NCI-H748 treated with DMSO at 0.1 percent for 48 hours (cell line): ENCODE measurements around the gene FUT3.
"Not testable (repeated sequence)": the region's sequence is repeated elsewhere in the genome, so short reads cannot be mapped to it uniquely, and the experiment has no call there.

Source experiments
- DNase-seq: peaks from one replicate; lab custom pipeline; 2025; lab: John Stamatoyannopoulos, UW

The FUT3 gene

GRCh38 chr19:5851302-5851701 is at the start of gene FUT3:
FUT3 (minus strand) TSS chr19:5851449.
- no peak for DNase-seq

GRCh38 chr19:5900976-5901375 is 49.7 kb upstream of the FUT3 start:
- DNase-seq = no peak

GRCh38 chr19:5899728-5900526 is 48.7 kb upstream of the FUT3 start:
- no peak for DNase-seq

DNA sequence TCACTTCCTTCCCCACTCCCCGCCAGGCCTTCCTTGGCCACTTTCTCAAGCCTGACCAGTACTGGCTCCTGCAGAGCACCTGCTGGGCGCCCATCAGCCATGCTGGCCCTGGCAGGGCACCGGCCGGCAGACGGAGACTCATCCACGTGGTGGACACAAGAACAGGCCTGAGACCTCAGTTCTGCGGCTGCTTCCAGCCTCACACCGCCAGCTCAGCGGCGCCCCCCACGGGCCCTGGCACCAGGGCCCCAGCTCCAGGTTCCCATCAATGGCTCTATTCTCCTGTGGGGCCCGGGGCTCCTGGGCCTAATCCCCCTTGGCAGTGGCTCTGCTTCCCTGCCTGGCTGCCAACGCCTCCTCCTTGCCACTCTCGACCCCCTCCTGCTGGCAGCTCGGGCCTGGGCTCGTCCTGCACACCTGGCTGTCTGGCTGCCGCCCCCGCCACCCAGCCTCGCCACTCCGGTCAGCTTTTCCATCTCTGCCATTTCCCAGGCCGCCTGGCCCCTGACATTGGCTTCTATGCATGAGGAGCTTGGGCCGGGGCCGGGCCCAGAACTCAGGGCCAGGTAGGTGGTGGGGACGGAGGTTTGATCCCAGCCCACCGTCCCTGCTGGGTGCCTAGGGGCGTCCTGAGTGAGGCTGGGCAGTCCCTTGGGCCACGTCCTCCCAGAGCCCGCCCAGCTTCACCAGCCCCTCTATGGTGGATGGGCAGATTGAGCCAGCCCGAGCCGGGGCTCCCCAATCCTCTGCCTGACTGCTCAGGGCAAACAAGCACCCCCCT is 46.1 kb upstream of the FUT3 start:
- no peak for DNase-seq

DNA sequence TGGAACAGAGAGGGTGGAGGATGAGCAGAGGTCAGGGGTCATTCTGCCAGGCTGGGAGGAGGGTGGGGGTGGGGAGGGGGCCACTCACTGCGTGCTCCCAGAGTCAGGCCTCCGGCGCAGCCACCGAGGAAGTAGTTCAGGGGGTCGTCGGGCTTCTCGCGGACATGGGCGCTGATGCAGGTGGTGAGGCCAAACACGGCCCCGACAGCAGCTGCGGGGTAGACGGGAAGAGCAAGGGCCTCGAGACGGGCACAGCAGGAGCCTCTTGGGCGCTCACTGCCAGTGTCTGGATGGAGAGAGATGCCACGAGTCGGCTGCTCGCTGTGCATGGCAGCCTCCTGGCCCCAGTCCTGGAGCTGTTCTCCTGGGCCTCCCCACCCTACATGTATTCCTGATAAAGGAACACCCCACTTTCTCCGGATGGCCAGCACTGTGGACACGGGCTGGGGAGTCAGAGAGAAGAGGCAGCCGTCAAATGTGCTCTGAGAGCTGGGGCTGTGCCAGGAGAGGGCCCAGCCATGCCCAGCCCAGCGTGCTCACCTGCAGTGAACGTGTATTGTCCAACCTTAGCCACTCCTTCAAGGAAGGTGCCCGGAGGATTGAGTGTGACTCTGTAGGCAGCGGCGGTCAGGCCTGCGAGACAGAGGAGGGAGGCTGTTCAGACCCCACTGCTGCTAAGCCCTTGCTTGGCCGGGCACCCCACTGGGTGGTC is 45.3 kb upstream of the FUT3 start:
- no peak for DNase-seq

- no peak for DNase-seq
Measured at GRCh38 chr19:5895890-5896289, 44.6 kb upstream of the FUT3 start.

GRCh38 chr19:5895409-5895808 is 44.2 kb upstream of the FUT3 start:
- no peak for DNase-seq

- no peak for DNase-seq
Measured at GRCh38 chr19:5894704-5895349, 43.6 kb upstream of the FUT3 start.

- no peak for DNase-seq
Measured at GRCh38 chr19:5893907-5894703, 42.9 kb upstream of the FUT3 start.

DNA sequence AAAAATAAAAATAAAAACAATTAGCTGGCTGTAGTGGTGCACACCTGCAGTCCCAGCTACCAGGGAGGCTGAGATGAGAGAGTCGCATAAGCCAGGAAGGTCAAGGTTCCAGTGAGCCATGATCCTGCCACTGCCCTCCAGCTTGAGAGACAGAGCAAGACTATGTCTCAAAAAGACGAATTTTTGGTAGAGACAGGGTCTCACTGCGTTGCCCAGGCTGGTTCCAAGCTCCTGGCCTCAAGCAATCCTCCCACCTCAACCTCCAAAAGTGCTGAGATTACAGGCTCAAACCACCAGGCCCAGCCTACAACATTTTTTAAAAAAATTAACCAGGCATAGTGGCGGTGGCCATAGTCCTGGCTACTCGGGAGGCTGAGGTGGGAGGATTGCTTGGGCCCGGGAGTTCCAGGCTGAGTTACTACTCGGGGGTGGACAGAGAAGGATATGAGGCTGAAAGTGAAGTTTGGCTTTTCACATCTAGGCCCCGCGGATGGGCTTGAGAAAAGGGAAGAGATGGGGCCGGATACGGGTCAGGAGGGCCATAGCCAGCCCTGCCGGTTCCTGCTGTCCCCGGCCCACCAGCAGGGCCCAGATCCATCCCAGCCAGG is 42.2 kb upstream of the FUT3 start:
- DNase-seq = no peak

DNA sequence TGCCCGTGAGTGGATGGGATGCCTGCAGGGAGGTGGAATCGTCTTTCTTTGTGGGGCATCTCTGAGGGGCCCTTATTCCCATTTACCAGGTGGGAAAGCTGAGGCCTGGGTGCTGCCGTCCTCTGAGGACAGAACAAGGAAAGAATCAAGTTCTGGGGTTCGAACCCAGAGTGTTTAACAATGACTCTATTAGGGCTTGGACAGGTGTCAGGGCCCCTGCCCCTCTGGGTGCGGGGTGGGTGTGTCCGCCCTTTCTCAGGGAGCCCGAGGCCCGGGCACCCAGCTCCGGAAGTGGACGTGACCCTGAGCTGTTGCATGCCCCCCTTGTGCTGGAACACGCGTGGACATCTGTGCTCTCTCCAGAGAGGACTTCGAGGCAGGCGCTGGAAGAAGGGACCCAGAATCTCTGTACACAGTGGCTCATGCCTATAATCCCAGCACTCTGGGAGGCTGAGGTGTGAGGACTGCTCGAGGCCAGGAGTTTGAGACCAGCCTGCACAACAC is 41.6 kb upstream of the FUT3 start:
- no peak for DNase-seq

- DNase-seq = peak; percentile 2
Measured at GRCh38 chr19:5891938-5892771, 40.9 kb upstream of the FUT3 start.

DNA sequence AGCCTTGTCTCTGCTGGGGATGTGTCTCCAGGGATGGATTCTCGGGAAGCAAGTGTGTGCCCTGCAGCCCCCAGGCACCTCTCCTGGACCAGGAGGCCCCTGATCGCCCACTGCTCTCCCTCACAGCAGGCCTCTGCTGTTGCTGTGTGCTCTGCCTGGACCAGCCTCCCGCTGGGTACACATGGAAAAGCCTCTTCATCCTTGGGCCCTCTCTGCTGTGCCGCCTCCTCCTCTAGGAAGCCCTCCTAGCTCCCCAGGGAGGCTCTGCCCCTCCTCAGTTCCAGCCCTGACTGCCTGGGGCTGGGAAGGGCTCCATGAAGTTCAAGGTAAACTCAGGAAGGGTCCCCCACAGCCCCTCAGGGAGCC is 40.3 kb upstream of the FUT3 start:
- DNase-seq = no peak

DNA sequence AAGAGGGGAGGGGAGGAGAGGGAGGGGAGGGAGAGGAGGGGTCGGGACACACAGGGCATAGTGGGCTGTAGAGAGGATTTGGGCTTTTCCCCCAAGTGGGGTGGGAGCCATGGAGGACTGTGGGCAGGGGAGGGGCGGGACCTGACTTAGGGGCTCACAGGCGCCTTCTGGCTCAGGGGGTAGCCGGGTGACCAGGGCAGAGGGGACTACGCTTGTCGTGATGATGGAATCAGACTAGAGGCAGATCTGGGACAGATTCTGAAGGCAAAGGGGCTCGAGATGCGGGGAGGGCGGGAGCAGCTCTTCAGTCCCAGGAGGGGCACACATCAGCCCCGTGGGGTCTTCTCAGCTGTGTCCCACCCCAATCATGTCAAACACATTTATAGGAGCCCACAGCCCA is 38.9 kb upstream of the FUT3 start:
- no peak for DNase-seq

GRCh38 chr19:5889288-5889971 is 38.2 kb upstream of the FUT3 start:
- DNase-seq = no peak

DNA sequence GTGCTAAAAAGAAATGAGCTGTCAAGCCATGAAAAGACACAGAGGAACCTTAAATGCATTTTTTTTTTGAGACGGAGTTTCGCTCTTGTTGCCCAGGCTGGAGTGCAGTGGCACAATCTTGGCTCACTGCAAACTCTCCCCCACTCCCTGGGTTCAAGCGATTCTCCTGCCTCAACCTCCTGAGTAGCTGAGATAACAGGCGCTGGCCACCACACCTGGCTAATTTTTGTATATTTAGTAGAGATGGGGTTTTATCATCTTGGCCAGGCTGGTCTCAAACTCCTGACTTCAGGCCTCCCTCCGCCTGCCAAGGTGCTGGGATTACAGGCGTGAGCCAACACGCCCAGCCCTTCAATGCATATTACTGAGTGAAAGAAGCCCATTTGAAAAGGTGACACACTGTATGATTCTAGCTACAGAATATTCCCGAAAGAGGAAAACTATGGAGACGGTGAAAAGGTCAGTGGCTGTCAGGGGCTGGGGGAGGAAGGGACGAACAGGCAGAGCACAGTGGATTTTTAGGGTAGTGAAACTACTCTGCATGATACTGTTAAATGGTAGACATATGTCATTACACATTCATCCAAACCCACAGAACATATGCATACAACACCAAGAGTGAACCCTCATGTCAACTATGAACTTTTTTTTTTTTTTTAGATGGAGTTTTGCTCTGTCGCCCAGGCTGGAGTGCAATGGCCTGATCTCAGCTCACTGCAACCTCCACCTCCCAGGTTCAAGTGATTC is 33.0 kb upstream of the FUT3 start:
- DNase-seq = not testable (repeated sequence)

- not testable (repeated sequence) for DNase-seq
Measured at GRCh38 chr19:5883157-5883873, 32.1 kb upstream of the FUT3 start.

DNA sequence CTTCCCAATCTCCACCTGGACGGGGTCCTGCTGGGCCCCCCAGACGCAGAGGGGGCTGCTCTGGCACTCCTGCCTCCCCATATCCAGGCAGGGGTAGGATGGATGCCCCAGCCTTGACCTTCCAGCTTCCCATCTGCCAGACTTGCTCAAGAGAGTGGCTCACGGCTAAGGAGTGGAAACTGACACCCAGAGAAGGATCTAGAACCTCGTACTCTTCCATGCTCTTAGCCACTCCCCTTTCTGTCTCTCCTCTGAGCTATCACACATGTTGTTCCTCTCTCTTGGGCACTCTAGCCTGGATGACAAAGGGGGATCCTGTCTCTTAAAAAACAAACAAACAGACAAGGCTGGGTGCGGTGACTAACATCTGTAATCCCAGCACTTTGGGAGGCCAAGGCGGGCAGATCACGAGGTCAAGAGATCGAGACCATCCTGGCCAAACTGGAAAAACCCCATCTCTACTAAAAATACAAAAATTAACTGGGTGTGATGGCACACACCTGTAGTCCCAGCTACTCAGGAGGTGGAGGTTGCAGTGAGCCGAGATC is 31.2 kb upstream of the FUT3 start:
- DNase-seq = no peak
